Renal pelvis (tissue), 4 donors: ENCODE results near the gene BCR. TPM values are rescaled to one million over a fixed set of nuclear protein-coding genes. Genes with fewer than 3 reads are reported as not detected.
A peak's percentile ranks its signal among the peaks of the same experiment; 100 is the strongest.

Experiments used
- DNase-seq: peaks from one replicate; pipeline ENCODE4 v3.0.0-alpha.2; 2013
- polyA plus RNA-seq, 3 donors: library from polyadenylated mRNA; unstranded; fragments of 120-200 nt; gene quantifications; one replicate each; pipeline ENCODE4 v1.2.1, GENCODE V29; 2013; ENCODE audit not compliant: insufficient read length in 3 of 3

BCR gene
- polyA plus RNA-seq, 3 donors: 58.7 to 68.9 (median 61.1) TPM

DNA sequence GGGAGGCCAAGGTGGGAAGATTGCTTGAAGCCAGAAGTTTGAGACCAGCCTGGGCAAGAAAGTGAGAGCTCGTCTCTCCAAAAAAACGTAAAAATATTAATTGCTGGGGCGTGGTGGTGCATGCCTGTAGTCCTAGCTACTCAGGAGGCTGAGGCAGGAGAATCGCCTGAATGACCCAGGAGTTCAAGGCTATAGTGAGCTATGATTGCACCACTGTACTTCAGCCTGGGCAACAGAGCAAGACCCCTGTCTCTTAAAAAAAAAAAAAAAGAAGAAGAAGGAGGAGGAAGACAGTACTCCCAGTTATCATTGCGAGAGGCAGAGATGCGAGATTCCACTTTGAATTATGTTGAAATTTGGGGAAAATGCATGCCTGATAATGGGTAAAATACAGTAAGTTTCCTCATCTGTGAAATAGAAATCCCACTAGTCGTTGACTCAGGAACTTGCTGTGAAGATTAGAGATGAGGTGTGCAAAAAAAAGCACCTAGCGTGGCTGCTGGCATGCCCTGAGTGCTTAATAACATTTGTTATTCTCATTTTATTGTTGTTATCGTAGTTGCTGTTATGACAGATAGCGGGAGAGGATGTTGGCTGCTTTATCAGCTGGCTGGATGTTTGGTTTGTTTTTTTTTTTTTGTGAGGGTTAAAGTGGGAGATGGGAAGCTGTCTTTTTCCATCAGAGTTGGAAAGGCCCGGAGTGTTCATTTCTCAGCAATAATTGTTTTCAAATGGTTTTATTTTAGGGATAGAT, 33.4 kb downstream of the BCR start:
- DNase-seq: no peak

DNA sequence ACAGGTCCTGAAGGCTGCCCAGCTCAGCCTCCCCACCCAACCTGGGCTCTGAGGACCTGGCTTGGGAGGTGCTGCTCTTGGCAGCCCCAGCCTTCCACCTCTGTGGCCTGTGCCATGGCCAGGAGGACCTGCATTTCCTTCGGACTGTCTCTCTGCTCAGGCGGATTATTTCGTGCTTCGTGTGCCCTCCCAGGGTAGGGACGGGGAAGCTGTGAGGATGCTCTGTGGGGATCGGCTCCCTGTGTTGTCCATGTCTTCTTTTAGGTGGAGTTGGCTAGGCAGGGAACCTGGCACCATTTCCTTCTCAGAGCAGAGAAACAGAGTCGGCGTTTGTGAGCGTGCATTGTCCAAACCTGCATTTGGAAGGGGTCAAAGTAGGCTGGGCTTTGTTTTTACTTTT, 34.1 kb downstream of the BCR start:
- no peak for DNase-seq

DNA sequence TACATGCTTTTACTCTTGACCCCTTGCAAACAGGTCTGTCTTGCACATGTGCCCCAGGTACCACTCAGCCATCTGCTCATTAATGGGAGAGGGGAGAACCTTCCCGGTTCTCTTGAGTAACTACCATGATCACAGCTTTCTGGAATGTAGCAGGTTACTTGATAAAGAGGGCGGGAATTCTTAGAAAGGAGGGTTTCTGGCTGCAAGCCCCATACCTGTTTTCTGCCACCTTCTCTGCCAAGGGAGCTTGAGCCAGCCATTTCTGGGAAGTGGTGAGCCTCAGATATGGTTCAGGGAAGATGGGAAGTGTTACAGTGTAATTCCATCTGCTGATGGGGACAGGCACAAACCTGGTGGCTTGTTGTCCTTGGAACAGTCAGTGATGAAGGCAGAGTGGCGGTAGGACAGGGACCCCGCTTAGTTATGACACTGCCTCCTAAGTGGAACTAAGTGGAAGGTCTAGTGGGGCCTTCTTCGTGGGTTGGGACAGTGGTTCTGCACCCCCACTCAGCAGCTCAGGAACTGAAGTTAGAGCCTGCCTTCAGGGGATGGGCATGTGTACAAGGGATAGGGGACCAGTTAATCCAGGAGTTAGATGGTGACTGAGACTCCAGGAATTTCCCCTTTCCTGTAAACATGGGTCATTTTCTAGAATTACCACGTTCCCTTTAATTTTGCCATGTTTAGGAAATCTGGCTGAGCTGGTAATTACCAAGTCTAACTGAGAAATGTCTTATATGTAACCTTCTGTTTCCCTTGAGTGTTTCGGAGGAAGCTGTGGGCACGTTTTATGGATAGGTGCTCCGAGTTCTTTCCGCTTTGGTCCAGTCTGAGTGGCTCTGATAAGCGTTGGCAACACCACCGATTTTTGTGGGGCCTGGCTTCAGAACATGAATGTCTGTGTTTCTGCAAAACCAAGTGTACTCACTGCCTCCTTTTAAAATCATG, 35.3 kb downstream of the BCR start:
- DNase-seq: no peak

DNA sequence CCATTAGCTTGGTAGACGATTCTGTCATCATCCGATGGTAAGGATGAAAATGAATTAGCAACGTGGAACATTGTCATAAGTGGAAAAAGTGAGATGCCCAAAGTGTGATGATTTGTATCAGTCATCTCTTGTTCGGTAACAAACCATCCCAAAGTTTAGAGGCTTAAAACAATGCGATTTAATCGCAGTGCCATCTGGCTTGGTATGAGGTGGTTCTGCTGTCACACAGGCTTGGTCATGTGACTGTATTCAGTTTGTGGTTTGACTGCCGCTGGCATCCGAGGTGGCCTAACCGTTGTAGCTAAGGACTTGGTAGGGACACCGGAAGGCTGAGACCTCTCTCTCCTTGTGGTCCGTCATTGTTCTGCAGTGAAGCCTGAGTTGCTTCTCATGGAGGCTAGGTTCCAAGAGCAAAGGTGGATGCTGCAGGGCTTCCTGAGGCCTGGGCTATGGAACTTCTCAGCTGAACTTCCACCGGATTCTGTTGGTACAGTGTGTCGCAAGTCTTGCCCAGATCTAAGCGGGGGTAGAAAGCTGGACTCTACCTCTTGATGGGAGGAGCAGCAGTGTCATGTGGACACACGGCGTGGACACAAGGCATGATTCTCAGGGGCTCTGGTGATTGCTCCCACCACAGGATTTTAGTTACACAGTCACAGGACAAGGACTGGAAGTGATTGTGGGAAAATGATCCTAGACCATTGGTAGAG, 36.3 kb downstream of the BCR start:
- no peak for DNase-seq

DNA sequence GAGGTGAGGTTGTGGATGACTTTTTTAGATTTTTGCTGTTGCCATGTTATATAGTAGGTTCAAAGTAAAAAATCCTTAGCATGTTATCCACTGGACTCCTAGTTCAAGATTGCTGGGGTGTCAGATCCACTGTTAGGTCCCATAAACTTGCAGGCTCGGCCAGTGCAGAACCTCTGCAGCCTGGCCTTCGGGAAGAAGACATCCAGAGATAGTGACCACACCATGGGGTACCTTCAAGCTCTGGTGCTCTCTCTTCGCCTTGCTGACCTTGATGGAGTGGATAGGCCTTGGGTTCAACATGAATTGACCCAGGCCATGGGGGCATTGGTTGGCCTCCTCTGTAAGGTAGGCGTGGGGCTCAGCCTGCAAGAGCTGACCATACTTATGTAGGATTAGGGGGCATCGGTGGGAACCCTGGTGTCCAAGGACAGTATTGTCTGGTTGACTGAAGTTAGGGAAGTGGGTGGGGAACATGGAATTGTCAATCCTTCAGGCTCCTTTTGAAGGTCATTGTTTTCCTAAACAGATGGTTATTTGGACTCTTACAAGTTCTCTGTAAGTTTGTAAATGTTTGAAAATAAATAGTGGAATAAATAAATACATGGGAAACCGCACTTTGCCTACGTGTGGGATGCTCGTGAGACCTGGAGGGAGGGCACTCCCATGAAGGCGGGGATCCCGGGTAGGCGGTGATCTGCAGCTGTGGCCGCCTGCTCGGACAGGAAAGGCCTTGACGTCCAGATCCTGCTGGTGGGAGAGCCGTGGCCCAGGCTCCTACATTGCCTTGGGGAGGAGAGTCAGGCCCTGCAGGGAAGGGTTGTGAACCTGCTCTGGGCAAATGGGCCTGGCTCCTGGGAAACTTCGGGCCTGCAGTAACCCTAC, 37.1 kb downstream of the BCR start:
- DNase-seq: no peak

DNA sequence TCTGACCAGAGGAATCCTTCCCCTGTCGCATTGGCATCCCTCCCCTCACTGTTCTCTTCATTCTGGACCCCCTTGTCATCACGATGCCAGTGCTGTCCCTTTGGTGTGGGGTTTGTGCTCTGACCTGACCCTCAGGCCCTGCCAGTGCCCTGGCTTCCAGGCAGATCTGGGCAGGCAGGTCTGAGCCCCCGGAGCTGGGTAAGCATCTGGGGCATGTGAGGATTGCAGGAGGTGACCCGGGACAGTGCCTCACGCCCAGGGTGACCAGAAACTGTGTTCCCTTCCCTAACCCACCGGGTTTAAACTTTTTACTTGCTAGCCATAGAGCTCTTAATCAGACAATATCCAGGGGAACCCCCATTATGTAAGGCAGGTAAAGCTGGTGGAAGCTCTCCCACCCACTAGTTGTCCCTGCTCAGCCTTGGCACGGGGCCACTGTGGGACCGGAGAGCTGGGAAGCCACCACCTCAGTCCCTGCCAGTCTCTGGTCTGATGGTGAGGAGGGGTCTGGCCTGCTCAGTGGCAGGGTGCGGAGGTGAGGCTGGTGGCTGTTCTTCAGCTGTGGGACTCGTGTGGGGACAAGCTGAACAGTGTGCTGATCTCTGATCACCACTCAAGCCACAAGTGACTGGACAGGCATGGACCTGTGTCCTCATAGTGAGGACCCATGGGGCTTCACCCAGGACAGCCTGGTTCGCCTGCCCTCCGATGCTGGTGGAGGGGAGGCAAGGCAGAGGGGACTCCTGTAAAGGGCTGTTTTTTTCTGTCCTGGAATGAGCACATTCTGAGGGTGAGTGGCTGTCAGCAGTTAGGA, 38.0 kb downstream of the BCR start:
- DNase-seq: no peak

DNA sequence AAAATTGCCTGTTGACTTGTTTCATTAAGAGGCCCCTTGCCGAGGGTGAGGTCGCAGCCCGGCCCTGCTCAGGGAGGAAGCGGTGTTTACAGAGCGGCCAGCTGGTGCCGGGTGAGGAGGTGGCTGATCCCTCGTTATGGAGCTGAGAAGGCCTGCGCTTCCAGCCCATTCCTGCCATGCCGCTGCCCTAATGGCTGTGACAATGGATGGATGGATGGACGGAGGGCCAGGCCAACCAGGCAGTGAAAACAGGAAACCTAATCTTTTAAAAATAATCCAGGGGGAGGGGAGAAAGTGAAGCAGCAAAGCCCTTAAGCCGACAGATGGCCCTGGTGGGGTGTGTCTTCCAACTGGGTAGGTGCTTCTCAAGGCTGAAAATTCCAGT, 38.5 kb downstream of the BCR start:
- peak; percentile 80 for DNase-seq

DNA sequence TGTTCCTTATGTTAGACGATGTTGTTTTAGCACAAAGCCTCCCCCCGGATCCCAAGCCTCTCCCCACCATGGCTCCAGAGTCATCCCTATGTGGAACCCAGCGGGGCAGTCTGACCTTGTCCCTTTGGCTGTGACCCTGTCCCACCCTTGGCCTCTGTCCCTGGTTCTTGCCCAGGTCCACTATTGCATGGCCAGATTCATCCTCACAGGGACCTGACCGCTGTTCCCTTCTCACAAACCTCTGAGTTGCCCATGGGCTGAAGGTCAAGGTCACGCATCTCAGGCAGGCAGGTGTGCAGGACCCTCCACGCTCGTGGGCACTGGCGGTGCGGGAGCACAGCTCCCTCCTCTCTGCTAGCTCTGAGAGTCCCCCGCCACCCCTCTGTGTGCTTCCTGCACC, 39.0 kb downstream of the BCR start:
- DNase-seq: no peak

DNA sequence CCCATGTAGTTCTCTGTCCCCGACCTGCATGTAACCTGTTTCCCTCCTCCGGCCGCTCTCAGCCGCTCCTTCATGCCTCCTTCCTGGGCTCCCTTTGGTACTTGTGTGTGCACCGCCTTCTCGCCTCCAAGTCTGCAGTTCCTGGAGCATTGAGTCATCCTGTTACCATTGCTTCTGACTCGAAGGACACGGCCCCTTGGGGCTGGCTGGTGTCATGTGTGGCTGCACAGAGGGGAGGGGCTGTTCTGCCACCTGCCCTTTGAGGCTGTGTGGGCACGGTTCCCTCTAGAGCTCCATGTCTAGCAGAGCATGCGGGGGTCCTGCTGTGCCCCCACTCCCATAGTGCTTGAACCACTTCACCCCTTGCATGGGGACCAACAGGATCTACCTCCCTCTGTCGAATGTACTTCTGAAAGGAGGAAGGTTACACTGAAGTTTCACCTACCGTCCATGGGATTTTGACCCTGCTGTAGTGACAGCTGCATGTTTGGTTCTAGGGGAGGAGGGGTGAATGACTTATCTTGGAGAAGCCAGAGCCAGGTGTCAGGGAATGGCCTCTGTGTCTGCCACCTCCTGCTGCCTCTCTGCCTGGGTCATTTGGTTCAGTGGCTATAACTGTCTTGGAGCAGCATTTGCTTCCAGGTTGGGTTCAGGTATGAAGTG, 39.6 kb downstream of the BCR start:
- no peak for DNase-seq

DNA sequence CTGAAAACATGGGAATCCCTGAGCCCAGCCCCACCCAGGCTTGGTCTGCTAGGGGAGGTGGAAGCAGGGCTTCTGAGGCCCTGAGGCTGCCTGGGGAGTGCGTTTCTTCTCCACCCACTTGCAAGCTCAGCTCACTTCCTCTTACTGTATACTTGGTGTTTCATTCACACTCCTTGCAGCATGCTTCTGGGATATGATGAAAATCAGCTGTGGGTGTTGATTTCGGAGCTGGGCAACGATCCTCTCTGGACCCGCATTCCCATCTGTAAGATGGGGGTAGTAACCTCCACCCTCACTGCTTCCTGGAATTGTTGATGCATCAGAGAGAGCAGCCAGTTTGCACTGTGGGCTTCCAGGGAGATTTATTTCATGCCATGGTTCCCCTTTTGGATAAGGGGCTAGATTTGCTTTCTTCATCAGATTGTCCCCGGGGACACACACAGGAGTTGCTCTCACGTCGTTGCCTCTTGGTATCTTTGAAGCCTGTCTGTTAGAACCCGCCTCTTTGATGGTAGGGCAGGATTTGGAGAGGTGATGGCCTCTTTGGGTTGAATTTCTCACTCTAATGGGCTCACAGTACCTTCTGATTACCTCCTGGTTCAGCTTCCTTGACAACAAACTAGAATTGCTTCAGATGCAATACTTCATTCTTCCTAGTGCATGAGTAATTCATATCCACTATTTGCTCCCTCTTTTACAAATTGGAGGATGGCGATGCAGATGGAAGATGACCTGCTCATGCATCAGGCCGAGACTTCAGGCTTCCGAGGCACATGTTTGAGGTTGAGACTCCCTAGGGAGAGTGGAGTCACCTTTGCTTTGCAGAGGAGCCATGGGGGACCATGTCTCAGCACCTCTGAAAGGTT, 40.4 kb downstream of the BCR start:
- DNase-seq: no peak

DNA sequence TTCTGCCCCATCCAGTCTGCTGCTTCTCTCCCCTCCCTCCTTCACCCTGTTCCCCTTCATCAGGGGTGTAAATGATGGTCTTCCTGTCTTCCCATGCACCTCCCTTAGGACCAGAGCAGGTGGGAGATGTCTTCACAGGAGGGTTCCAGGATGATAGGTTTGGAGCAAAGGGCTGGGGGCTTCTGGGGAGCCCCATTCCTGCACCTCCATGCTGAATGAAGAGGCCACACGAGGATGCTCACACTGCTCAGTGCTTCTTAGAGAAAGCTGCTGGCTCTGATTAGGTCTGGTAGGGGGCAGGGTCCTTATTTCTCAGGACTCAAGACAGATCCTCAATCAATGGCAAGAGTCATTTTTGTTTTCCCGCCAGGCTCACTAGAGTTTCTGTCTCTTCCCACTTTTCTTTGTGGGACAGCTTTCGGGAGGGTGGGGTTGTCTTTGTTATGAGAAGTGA, 41.1 kb downstream of the BCR start:
- no peak for DNase-seq

DNA sequence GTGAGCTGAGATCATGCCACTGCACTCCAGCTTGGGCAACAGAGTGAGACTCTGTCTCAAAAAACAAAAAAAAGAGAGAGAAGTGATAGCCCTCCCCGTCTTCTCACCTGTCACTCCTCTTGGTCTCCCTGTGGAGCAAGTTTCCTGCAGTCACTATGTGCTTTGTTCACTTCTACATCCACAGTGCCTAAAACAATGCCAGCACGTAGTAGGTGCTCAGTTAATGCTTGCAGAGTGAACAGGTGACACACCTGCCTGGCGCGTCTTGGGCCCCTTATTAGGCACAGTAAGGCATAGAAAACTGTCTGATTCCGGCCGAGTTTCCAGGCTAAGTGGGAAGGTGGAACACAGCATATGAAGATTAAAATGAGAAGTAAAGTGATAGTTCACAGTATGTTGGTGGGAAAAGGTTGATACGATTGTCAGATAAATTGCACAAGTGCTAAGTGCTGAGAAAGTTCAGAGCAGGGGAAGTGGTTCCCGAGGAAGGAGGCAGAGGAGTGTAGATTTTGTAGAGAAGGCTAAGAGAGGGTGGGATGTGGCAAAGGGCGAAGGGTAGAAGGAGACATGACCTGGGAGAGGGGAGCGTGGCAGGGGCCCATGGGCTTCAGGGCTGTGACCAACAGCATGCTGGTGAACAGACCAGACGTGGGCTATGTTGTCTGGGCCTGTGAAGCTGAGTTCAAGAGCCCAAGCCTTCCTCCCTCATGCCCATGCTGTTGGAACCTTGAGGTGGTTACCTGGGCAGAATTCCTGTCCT, 41.9 kb downstream of the BCR start:
- no peak for DNase-seq

DNA sequence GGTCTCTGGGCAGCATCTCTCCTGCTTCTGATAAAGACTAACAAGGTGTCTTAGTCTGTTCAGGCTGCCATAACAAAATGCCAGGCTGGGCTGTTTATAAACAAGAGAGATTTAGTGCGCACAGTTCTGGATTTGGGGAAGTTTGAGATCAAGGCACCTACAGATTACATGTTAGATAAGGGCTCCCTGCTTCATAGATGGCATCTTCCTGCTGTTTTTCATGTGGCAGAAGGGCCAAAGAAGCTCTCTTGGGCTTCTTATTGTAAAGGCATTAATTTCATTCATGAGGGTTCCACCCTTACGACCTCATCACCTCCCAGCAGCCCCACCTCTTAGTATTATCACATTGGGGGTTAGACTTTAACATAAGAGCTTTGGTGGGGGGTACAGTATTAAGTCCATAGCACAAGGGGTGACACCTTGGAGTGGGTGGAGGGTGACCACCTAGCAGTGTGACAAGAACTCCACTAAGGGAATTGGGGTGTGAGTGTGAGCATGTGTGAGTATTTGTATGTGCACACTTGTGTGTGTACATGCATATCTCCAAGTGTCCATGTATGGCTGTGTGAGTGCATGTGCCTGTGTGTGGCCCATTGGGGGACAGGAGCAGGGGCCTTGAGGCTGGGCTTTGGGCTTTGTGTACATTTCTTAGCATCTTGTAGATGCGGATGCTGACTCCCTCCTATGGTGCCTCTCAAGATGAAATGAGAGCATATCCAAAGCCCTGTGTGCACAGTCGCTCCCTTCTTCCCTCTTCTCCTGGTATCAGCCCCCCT, 42.7 kb downstream of the BCR start:
- no peak for DNase-seq

DNA sequence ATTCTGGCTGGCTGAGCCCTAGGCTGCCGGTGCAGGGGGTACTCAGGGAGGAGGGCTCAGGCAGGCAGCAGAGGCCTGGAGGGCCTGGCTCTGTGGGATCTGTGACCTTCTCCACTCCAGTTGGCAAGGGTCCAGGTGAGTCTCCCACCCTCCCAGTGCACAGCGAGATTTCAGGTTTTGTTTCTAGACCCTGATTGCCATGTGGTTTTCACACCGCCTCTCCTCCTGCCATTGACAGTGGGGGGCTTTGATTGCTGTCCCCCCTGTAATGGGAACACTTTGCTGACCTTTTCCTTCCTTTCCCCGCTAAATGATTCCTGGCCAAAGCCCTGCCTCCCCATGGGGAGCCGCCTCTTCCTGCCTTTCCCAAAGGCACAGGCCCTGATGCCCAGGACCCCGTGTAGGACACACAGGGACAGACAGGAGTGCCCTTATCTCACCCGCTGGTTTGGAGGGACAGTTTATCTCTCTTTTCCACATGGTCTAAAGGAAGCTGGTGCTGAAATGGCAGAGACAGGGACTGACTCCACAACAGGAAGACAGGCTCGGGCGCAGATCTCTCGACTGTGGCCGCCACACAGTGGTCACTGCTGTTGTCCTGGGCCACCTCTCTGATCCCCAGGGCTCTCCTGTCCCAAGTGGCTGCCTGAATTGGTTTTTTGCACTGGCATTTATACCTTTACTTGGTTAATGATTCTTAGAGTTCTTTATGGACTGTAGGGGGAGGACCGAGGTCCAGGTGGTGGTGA, 43.4 kb downstream of the BCR start:
- DNase-seq: no peak

DNA sequence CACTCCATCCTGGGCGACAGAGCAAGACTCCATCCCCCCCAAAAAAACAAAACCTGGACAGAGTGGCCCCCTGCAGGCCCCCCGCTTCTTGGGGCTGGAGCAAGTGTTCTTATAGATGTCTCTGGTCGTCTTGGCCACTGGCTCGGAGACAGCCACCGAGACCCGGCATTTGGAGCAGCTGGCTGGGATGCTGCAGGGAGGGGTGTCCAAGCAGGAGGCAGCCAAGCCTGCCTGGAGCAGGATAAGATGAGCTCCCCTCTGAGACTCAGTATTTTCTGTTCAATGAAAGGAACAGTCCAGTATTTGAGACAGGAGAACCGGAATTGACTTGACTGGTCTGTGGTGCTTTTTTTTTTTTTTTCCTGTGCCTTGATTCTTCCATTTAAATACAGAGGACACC, 44.5 kb downstream of the BCR start:
- DNase-seq: no peak

DNA sequence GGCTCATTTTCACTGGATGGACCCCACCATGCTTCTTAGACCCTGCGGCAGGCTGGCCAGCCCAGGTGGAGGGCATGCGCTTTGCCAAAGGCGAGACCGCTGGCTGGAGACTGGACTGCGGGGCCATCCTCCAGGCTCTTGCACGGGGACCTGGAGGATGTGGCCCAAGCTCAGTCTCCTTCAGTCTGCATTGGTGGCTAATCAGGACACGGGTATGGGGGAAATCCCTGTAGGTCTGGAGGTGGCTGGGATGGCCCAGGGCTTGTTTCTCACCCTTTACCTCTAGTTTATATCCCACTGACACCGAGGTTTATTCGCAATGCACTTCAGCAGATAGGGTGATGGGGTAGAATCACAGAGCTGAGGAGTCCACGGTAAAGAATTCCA, 45.0 kb downstream of the BCR start:
- DNase-seq: no peak
